ENCODE results near the gene GXYLT1. TPM values are rescaled to one million over a fixed set of nuclear protein-coding genes. Genes with fewer than 3 reads are reported as not detected.
"Not testable (repeated sequence)": the region's sequence is repeated elsewhere in the genome, so short reads cannot be mapped to it uniquely, and the experiment has no call there.

The GXYLT1 gene
- total and polyA plus RNA-seq, 2 experiments from 2014 or later: 6.9 to 15.6 TPM

DNA sequence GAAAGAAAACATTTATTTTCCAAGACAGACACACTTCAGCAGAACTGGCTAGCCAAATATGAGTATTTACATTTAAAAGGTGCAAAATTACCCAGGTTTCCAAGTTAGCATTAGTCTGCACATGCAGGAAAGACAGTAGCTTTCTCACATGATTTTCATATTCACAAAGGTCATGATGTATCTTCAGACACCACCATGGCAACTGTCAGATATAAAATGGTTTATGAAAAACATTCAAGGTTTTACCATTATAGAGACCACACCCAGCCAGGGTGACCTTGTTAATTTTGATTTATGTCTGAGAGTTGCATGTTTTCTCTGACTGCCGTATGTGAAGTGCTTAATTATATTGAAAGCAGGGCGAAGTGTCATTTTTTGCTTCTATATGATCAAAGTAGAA is 91.2 kb downstream of the GXYLT1 start:
- DNase-seq (ENCODE audit: low read depth in 1 of 2, low spot score in 1 of 2): no peak
- Histone ChIP-seq H3K4me3 (no peak overlapping the region), H3K4me1 (ENCODE audit: low read depth) (no peaks in the 10 kb centered on the region), H3K27me3 (no peaks in the 10 kb centered on the region), H3K36me3 (no peaks in the 10 kb centered on the region), H3K9me3 (ENCODE audit: low read depth) (no peaks in the 10 kb centered on the region), H3K27ac (no peak overlapping the region)
- TF ChIP-seq CTCF (IDR thresholded peaks at IDR 0.05; ENCODE audit: low read depth, low read length): no peak

- H3K27me3 ChIP-seq; DNase-seq (ENCODE audit: low read depth in 1 of 2, low spot score in 1 of 2); H3K27ac ChIP-seq; H3K36me3 ChIP-seq; H3K4me1 ChIP-seq (ENCODE audit: low read depth); H3K9me3 ChIP-seq (ENCODE audit: low read depth); H3K4me3 ChIP-seq: not testable (repeated sequence)
Observed at GRCh38 chr12:42048980-42049379, 95.7 kb downstream of the GXYLT1 start.

- no peaks in the 10 kb centered on the region for H3K27me3 ChIP-seq
- H3K27ac ChIP-seq: no peak overlapping the region
- H3K4me3 ChIP-seq: no peak overlapping the region
- TF ChIP-seq CTCF (IDR thresholded peaks at IDR 0.05; ENCODE audit: low read depth, low read length): no peak
- no peaks in the 10 kb centered on the region for H3K9me3 ChIP-seq (ENCODE audit: low read depth)
- no peak for DNase-seq (ENCODE audit: low read depth in 1 of 2, low spot score in 1 of 2)
- H3K4me1 ChIP-seq (ENCODE audit: low read depth): no peaks in the 10 kb centered on the region
- H3K36me3 ChIP-seq: no peaks in the 10 kb centered on the region
Observed at GRCh38 chr12:42039577-42039976, 105.1 kb downstream of the GXYLT1 start.

DNA sequence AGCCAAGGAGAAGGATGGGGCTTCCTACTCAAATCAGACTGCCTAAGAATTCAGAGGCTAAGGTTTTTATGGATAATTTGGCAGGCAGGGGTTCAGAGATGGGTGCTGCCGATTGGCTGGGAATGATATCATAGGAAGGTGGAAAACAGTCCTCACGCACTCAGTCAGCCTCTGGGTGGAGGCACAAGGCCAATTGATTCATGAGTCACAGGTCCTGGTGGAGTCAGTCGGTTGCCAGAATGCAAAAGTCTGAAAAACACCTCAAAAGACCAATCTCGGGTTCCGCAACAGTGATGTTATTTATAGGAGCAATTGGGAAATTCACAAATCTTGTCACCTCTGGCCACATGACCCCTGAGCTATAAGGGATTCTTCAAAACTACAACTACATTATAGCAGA is 105.5 kb downstream of the GXYLT1 start:
- no peaks in the 10 kb centered on the region for H3K4me1 ChIP-seq (ENCODE audit: low read depth)

DNA sequence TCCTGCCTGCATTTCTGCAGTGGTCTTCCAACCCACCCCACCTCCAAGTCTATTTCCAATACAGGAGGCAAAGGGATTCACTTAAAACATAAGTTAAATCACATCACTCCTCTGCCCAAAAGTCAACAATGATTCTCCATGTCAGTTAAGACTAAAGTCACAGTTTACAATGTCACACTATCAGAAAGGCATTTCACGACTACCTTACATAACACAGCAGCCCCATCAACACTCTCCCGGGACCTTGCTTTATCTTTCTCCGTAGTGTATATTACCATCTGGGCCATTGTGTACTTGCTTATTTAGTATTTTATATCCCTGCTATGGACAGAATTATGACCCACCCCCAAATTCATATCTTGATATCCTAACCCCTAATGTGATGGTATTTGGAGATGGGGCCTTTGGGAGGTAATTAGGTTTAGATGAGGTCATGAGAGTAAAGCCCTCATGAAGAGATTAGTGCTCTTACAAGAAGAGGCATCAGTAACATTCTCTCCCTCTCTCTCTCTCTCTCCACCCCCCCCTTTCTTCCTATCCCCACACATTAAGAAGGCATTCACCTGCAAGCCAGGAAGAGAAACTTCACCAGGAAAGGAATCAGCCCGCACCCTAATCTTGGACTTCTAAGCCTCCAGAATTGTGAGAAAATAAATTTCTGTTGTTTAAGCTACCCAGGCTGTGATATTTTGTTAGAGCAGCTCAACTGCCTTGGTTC is 112.7 kb downstream of the GXYLT1 start:
- H3K9me3 ChIP-seq (ENCODE audit: low read depth): no peaks in the 10 kb centered on the region
- no peak overlapping the region for H3K4me3 ChIP-seq
- H3K4me1 ChIP-seq (ENCODE audit: low read depth): no peaks in the 10 kb centered on the region
- H3K27me3 ChIP-seq: no peaks in the 10 kb centered on the region
- no peak for TF ChIP-seq CTCF (IDR thresholded peaks at IDR 0.05; ENCODE audit: low read depth, low read length)
- no peak overlapping the region for H3K27ac ChIP-seq
- DNase-seq (ENCODE audit: low read depth in 1 of 2, low spot score in 1 of 2): no peak
- no peaks in the 10 kb centered on the region for H3K36me3 ChIP-seq

More for the DNA sequence above, 105.5 kb downstream of the GXYLT1 start:
- H3K36me3 ChIP-seq: no peaks in the 10 kb centered on the region
- no peak overlapping the region for H3K27ac ChIP-seq
- H3K4me3 ChIP-seq: no peak overlapping the region
- peak in 1 of 2 donors; percentile 64 for DNase-seq (ENCODE audit: low read depth in 1 of 2, low spot score in 1 of 2)
- no peaks in the 10 kb centered on the region for H3K27me3 ChIP-seq
- no peaks in the 10 kb centered on the region for H3K9me3 ChIP-seq (ENCODE audit: low read depth)
- no peak for TF ChIP-seq CTCF (IDR thresholded peaks at IDR 0.05; ENCODE audit: low read depth, low read length)

Other genes with a start within 250 kb of the GXYLT1 start
- 26.9 and 59.8 TPM in 2 replicates for gene YAF2, start 93.4 kb upstream of the GXYLT1 start, total RNA-seq
- gene YAF2, start 93.4 kb upstream of the GXYLT1 start, polyA plus RNA-seq: 39.3 and 54.5 TPM in 2 replicates
- 30.2 and 30.4 TPM in 2 replicates for gene ZCRB1, start 181.2 kb upstream of the GXYLT1 start, total RNA-seq
- 135 and 140 TPM in 2 replicates for gene ZCRB1, start 181.2 kb upstream of the GXYLT1 start, polyA plus RNA-seq
- gene PPHLN1, start 181.3 kb upstream of the GXYLT1 start, total RNA-seq: 77.6 and 87.8 TPM in 2 replicates
- 70.6 and 93.0 TPM in 2 replicates for gene PPHLN1, start 181.3 kb upstream of the GXYLT1 start, polyA plus RNA-seq

All from cardiac muscle cell (in vitro differentiated cells and primary cell).